ENCODE measurements around the gene ADAMTS2.

DNA sequence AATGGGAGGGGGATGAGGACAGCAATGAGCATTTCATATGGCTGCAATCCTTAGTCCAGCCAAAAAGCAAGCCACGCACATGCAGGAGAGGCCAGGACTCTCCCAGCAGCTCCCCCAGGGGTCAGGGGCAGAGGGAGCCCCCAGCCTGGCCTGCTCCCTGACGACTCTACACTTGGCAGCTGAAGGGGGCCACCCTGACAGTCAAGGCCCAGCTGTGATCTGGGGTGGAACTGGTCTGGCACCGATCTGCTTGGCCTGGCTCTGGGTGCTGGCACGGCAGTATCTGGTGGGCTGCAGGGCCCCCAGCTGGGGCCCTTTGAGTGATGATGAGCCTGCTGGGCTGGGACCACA, 118.1 kb downstream of the ADAMTS2 start:
- TF ChIP-seq CTCF (conservative IDR thresholded peaks at IDR 0.05) (no peak), ZFX (IDR thresholded peaks at IDR 0.05) (no peak)
